ENCODE results near the gene FAM171A1. TPM values are rescaled to one million over a fixed set of nuclear protein-coding genes. Genes with fewer than 3 reads are reported as not detected.
"Not testable (repeated sequence)": the region's sequence is repeated elsewhere in the genome, so short reads cannot be mapped to it uniquely, and the experiment has no call there.

The FAM171A1 gene
- total and polyA plus RNA-seq, 8 donors, result 12.4 to 34.1 (median 21.4) TPM

GRCh38 chr10:15399060-15399661 lies 28.1 kb upstream of the FAM171A1 start:
- WGBS, 2 donors, result 50 to 67% methylated on average over 1 of the region's 1 CpG
- FAIRE-seq (no peak), ATAC-seq (no peak), DNase-seq (no peak)
- H3K4me1 ChIP-seq, result no peaks in the 10 kb centered on the region
- no peaks in the 10 kb centered on the region for H3K36me3 ChIP-seq
- intact Hi-C loops (cut with DNase I), result no loop called here
- no peak overlapping the region for H3K4me3 ChIP-seq
- no peak for TF ChIP-seq CTCF (IDR thresholded peaks at IDR 0.05)
- H3K9me3 ChIP-seq, result no peaks in the 10 kb centered on the region
- no peak overlapping the region for H3K27ac ChIP-seq
- no peaks in the 10 kb centered on the region for H3K27me3 ChIP-seq

GRCh38 chr10:15395935-15396334 lies 24.8 kb upstream of the FAM171A1 start:
- H3K27ac ChIP-seq, result no peak overlapping the region
- ATAC-seq (no peak), DNase-seq (no peak), FAIRE-seq (no peak)
- no peak overlapping the region for H3K4me3 ChIP-seq
- H3K36me3 ChIP-seq, result no peaks in the 10 kb centered on the region
- intact Hi-C loops (cut with DNase I), result no loop called here
- H3K4me1 ChIP-seq, result no peaks in the 10 kb centered on the region
- H3K27me3 ChIP-seq, result no peaks in the 10 kb centered on the region
- no peaks in the 10 kb centered on the region for H3K9me3 ChIP-seq
- WGBS, 2 donors, result 78 to 82% methylated on average over 3 of the region's 3 CpGs
- TF ChIP-seq CTCF (IDR thresholded peaks at IDR 0.05), result no peak

GRCh38 chr10:15393139-15393825 lies 22.2 kb upstream of the FAM171A1 start:
- DNase-seq (no peak), FAIRE-seq (no peak), ATAC-seq (no peak)
- intact Hi-C loops (cut with DNase I), result no loop called here
- H3K4me1 ChIP-seq, result no peaks in the 10 kb centered on the region
- H3K9me3 ChIP-seq, result no peaks in the 10 kb centered on the region
- no peak overlapping the region for H3K27ac ChIP-seq
- no peaks in the 10 kb centered on the region for H3K36me3 ChIP-seq
- H3K4me3 ChIP-seq, result no peak overlapping the region
- TF ChIP-seq CTCF (IDR thresholded peaks at IDR 0.05), result no peak
- H3K27me3 ChIP-seq, result no peaks in the 10 kb centered on the region
- 57 to 67% methylated on average over 4 of the region's 4 CpGs for WGBS, 2 donors

- FAIRE-seq (no peak), ATAC-seq (no peak), DNase-seq (no peak)
- TF ChIP-seq CTCF (IDR thresholded peaks at IDR 0.05), result no peak
- Histone ChIP-seq H3K36me3 (no peaks in the 10 kb centered on the region), H3K9me3 (no peaks in the 10 kb centered on the region), H3K4me1 (no peaks in the 10 kb centered on the region), H3K4me3 (no peak overlapping the region), H3K27me3 (no peaks in the 10 kb centered on the region), H3K27ac (no peak overlapping the region)
- intact Hi-C loops (cut with DNase I), result no loop called here
- 66 to 71% methylated on average over 5 of the region's 5 CpGs for WGBS, 2 donors
Measured at GRCh38 chr10:15391491-15391890, 20.4 kb upstream of the FAM171A1 start.

- H3K27ac ChIP-seq; H3K9me3 ChIP-seq; FAIRE-seq; H3K36me3 ChIP-seq; H3K4me3 ChIP-seq; H3K27me3 ChIP-seq; intact Hi-C loops (cut with DNase I); DNase-seq; ATAC-seq; H3K4me1 ChIP-seq: not testable (repeated sequence)
- 90 to 99% methylated on average over 7 of the region's 7 CpGs for WGBS, 2 donors
Measured at GRCh38 chr10:15388172-15388571, 17.1 kb upstream of the FAM171A1 start.

Data from pancreas (tissue), 10 donors.